Right lobe of liver (tissue), 6 donors: ENCODE data around the gene GGCX. TPM values are rescaled to one million over a fixed set of nuclear protein-coding genes. Genes with fewer than 3 reads are reported as not detected.
A peak's percentile ranks its signal among the peaks of the same experiment; 100 is the strongest.

Experiments used
- ATAC-seq, 4 donors: fragments of 200-7000 bp; cut with Tn5 transposase; one replicate each; pipeline ENCODE4 v1.9.1; 2020; ENCODE audit warnings: mild to moderate bottlenecking in 4 of 4, moderate library complexity in 4 of 4
- DNase-seq, 3 donors: peaks; one replicate each; pipeline ENCODE4 v3.0.0-alpha.2; 2020
- H3K27ac ChIP-seq, 3 donors: fragments of 200-600 bp; one replicate each; pipeline ENCODE4 v1.8.0; 2022
- H3K27me3 ChIP-seq, 2 donors: fragments of 200-600 bp; one replicate each; pipeline ENCODE4 v1.8.0; 2022
- H3K36me3 ChIP-seq, 4 donors: fragments of 200-600 bp; sonication (generic) in 1 of 4; one replicate each; pipeline versions ENCODE4 v1.5.1 to v1.8.0; 2017 to 2022; ENCODE audit warnings: control low read depth in 1 of 4
- H3K4me1 ChIP-seq, 4 donors: fragments of 200-600 bp; sonication (generic) in 1 of 4; one replicate each; pipeline versions ENCODE4 v1.5.1 to v1.8.0; 2017 to 2022; ENCODE audit warnings: control low read depth in 1 of 4
- H3K4me3 ChIP-seq, 3 donors: fragments of 200-600 bp; one replicate each; pipeline ENCODE4 v1.8.0; 2022
- H3K9me3 ChIP-seq, 4 donors: fragments of 200-600 bp; sonication (generic) in 1 of 4; one replicate each; pipeline versions ENCODE4 v1.5.1 to v1.8.0; 2017 to 2022; ENCODE audit warnings: control low read depth in 1 of 4
- POLR2A ChIP-seq: fragments of 450-650 bp; IDR thresholded peaks from one replicate; pipeline ENCODE4 v1.6.1; 2017; ENCODE audit warnings: antibody characterized with exemption, mild to moderate bottlenecking
- WGBS: methylation state at CpG from one replicate; pipeline ENCODE4 v1.1.6; 2018; ENCODE audit warnings: low coverage, low lambda C conversion rate; ENCODE audit not compliant: insufficient coverage; ENCODE audit errors: missing lambda C conversion rate; 5-methylcytosine and 5-hydroxymethylcytosine counted together
- intact Hi-C, 2 donors: fragments of 100-400 bp; cut with DNase I; formaldehyde crosslinking; loops; one replicate each; pipeline versions ENCODE4 v1.11.2 to v1.14.1; 2022
- total RNA-seq, 6 experiments: library from RNA; depleted of rRNA in 2 of 6; stranded (reverse); fragments of >200 nt in 2 of 6; fragmentation: NEBNext Ultra II Directional in 3 of 6; extraction: Animal tissue kit (Norgen Biotek cat#: 25700) in 3 of 6; gene quantifications; one replicate each; pipeline versions ENCODE4 v1.1.0 to v1.2.4, GENCODE V29; 2016 to 2023
- TF ChIP-seq, protein P1 (sequence below), 4 donors: fragments of 200-600 bp in 3 of 4; fragments of 450-650 bp in 1 of 4; IDR thresholded peaks; one replicate each; pipeline versions ENCODE4 v1.5.1 to v1.8.0; 2016 to 2022; ENCODE audit warnings: antibody characterized with exemption in 4 of 4, mild to moderate bottlenecking in 2 of 4
- donor health status: DM: no; HTN: yes; CAD: no.
- donor health status: DM: no; HTN: no; CAD: no.
- donor health status: DM: no; HTN: no; CAD: no.
- donor health status: DM: no; HTN: yes; CAD: no.
- donor health status: DM: no; HTN: yes; CAD: no.

GGCX gene
- total RNA-seq, 6 experiments from 2014 or later, result 89.6 to 238 (median 183) TPM

DNA sequence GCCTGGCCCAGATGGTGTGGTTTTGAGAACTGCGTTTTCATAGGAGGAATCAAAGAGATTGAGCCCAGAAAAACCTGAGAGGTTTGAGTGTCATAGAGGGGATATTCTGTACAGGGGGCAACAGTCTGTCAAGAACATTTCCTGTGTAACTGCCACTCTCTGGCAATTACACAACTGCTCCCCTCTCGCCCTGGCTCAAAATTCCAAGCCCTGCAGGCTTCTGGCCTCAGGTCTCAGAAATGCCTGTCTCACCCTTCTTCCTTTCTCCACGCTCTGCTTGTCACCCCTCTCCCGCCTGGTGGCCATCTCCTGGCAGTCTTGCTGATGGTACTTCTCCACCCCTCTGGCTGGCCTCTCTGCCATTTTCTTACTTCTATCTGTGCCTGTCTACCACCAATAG lies 26.9 kb upstream of the GGCX start:
- H3K9me3 ChIP-seq, result no peaks in the 10 kb centered on the region
- peaks cover 2 to 59% (median 20%) of the 10 kb centered on the region in 4 donors for H3K4me1 ChIP-seq
- no peak overlapping the region for H3K4me3 ChIP-seq
- TF ChIP-seq, protein P1, sequence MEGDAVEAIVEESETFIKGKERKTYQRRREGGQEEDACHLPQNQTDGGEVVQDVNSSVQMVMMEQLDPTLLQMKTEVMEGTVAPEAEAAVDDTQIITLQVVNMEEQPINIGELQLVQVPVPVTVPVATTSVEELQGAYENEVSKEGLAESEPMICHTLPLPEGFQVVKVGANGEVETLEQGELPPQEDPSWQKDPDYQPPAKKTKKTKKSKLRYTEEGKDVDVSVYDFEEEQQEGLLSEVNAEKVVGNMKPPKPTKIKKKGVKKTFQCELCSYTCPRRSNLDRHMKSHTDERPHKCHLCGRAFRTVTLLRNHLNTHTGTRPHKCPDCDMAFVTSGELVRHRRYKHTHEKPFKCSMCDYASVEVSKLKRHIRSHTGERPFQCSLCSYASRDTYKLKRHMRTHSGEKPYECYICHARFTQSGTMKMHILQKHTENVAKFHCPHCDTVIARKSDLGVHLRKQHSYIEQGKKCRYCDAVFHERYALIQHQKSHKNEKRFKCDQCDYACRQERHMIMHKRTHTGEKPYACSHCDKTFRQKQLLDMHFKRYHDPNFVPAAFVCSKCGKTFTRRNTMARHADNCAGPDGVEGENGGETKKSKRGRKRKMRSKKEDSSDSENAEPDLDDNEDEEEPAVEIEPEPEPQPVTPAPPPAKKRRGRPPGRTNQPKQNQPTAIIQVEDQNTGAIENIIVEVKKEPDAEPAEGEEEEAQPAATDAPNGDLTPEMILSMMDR (IDR thresholded peaks at IDR 0.05), result no peak
- TF ChIP-seq POLR2A, result no peak
- intact Hi-C loops, result no loop called here
- DNase-seq (no peak), ATAC-seq (no peak)
- no peaks in the 10 kb centered on the region for H3K36me3 ChIP-seq
- H3K27me3 ChIP-seq, result no peaks in the 10 kb centered on the region
- WGBS, result 61% methylated on average over 3 of the region's 4 CpGs
- peak overlapping the region in 2 of 3 donors; percentile 48 to 65 for H3K27ac ChIP-seq

DNA sequence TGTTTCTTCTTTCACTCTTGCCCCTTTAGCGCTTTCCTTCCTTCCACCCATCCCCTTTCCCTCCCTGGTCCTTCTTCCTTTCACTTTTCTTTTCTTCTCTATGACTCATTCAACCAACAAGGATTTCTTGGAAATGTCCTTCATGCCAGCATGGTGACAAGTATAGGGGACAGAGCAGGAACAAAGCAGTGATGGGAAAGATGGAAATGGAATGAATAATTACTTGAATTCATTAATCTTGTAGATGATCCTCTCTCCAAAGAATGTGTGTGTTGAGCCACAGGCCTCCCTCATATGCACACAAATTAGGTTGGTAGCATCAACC lies 24.4 kb upstream of the GGCX start:
- Histone ChIP-seq H3K4me3 (peak overlapping the region in 1 of 3 donors; percentile 70), H3K4me1 (peaks cover 2 to 48% (median 20%) of the 10 kb centered on the region in 4 donors), H3K9me3 (no peaks in the 10 kb centered on the region), H3K27ac (peak overlapping the region; percentile 87 to 93 (median 87)), H3K27me3 (no peaks in the 10 kb centered on the region), H3K36me3 (no peaks in the 10 kb centered on the region)
- ATAC-seq (peak in 1 of 4 donors; percentile 10), DNase-seq (no peak)
- TF ChIP-seq POLR2A, result no peak
- TF ChIP-seq, protein P1 (IDR thresholded peaks at IDR 0.05), result no peak
- 33% methylated on average over 1 of the region's 1 CpG for WGBS
- intact Hi-C loops, result no loop called here

DNA sequence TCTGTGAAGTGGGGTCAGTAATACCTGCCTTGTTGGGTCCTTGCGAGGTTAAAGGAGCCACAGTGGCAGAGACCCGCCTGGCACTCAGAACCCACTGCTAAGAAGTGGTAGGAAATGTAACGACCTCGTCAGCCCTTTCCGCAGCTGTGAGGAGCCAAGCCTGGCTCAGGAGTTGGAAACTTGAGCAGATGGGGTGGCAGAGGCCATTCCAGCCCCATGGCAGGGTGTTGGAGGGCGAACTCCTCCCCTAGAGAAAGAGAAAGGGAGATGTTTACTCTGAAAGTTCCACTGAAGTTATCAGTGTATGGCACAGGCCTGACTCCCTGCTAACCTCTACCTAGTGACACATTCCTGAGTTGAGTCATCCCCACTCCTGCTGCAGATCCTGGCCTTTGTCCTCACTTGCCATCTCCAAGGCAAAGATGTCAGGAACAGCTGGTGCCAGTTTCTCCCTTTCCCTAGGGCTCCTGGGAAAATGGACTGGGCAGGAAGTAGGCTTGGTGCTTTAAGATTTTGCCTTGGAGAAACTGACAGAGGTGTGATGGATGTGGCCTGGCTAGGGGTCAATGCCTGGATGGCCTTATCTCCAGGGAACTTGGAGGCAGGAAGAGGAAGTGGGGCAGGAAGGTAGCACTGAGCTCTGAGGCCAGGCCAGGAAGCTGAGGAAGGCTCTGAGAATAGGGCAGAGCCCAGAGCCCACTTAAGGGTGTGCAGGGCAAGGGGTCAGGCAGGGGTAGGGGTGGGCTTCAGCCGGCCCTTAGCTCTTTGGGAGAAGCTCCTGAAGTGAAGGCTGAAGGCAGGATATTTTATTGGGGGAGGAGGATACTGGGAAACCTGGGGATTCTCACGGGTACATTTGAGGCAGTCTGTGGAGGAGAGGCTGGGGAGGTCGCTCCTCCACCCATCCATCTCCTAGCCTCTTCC lies 23.8 kb upstream of the GGCX start:
- Histone ChIP-seq H3K4me1 (peaks cover 2 to 41% (median 19%) of the 10 kb centered on the region in 4 donors), H3K27me3 (no peaks in the 10 kb centered on the region), H3K4me3 (peak overlapping the region; percentile 62 to 70 (median 64)), H3K9me3 (no peaks in the 10 kb centered on the region), H3K36me3 (no peaks in the 10 kb centered on the region), H3K27ac (peak overlapping the region; percentile 87 to 93 (median 87))
- DNase-seq (peak in 2 of 3 donors; percentile 53 to 73), ATAC-seq (peak; percentile 78 to 85 (median 81))
- intact Hi-C loops, result no loop called here
- WGBS, result 15% methylated on average over 8 of the region's 9 CpGs
- peak; percentile 15 for TF ChIP-seq POLR2A
- TF ChIP-seq, protein P1 (IDR thresholded peaks at IDR 0.05), result no peak

DNA sequence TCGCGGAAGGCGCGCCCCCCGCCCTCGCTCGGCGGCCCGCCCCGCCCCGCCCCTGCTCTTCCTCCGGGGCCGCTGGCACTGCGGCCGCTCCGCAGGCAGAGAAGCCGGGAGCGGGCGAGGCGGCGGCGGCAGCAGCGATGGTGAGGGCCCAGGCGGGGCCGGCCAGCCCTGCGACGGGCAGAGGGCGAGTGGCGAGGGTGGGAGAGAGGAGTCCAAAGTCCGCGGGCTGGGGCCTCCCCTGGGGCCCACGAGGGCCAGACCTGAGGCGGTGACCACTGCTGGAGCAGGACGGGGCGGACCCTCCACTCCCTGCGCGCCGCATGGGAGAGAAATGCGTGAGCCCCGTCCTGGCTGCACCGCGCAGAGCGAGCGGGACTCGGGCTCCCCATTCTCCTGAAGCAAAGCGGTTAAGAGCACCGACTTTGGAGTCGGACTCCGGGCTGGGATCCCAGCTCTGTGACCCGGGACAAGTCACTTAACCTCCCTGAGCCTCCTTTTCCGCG lies 23.1 kb upstream of the GGCX start, which contains the start of gene VAMP5:
Gene VAMP5 (plus strand): TSS at position 78 of the 503 bp plus-strand sequence. CDS start 60 bp downstream, at position 138.
- peak; percentile 39 for TF ChIP-seq POLR2A
- TF ChIP-seq, protein P1 (IDR thresholded peaks at IDR 0.05), result no peak
- Histone ChIP-seq H3K27ac (peak within 1 kb of the TSS; percentile 87 to 93 (median 87)), H3K27me3 (no peaks in the 10 kb centered on the region), H3K9me3 (no peaks in the 10 kb centered on the region), H3K36me3 (no peaks in the 10 kb centered on the region), H3K4me1 (peaks cover 2 to 40% (median 16%) of the 10 kb centered on the region in 4 donors), H3K4me3 (peak within 1 kb of the TSS; percentile 62 to 70 (median 64))
- DNase-seq, result peak; percentile 67 to 74 (median 68)
- WGBS, result 5% methylated on average over 8 of the region's 52 CpGs
- ATAC-seq, result peak; percentile 49 to 78 (median 68)
- intact Hi-C loops, result no loop called here
